ENCODE results near the gene SOX6.

SOX6 gene

GRCh38 chr11:15918674-15919073 is 437.7 kb downstream of the SOX6 start:
- TF ChIP-seq CTCF (IDR thresholded peaks at IDR 0.05) = no peak
- Histone ChIP-seq H3K4me3 (ENCODE audit: low read depth, low read length) (no peak overlapping the region), H3K9me3 (ENCODE audit: control insufficient read depth, low read length) (no peaks in the 10 kb centered on the region), H3K4me1 (no peaks in the 10 kb centered on the region), H3K27ac (no peak overlapping the region), H3K79me2 (no peaks in the 10 kb centered on the region), H3K9ac (no peak overlapping the region), H2AFZ (no peak overlapping the region), H3K27me3 (ENCODE audit: control insufficient read depth, insufficient read depth, low read length) (no peaks in the 10 kb centered on the region), H3K36me3 (ENCODE audit: control insufficient read depth, insufficient read depth, low read length) (no peaks in the 10 kb centered on the region), H3K4me2 (ENCODE audit: low read length) (no peak overlapping the region)

DNA sequence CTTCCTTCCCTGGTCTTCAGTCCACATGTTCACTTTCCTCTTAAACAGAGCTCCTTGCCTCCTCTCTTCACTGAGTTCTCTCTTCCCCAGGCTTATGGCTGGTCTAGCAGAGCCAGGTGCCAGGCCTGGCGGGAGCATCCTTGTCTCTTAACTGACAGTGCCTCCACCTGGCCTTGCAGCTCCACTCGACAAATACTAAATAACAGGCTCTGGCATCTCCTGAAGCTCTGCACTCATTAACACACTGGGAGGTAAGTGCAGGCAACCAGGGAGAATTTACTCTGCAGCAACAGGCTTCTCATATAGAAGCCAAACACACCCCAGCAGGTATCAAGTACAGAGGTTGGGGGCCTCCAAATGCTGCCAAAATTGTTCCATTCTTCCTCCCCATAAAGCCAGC is 438.1 kb downstream of the SOX6 start:
- H3K9ac ChIP-seq = no peak overlapping the region
- no peaks in the 10 kb centered on the region for H3K9me3 ChIP-seq (ENCODE audit: control insufficient read depth, low read length)
- H3K4me3 ChIP-seq (ENCODE audit: low read depth, low read length) = no peak overlapping the region
- no peaks in the 10 kb centered on the region for H3K79me2 ChIP-seq
- no peaks in the 10 kb centered on the region for H3K4me1 ChIP-seq
- no peak for TF ChIP-seq CTCF (IDR thresholded peaks at IDR 0.05)
- no peak overlapping the region for H3K4me2 ChIP-seq (ENCODE audit: low read length)
- no peaks in the 10 kb centered on the region for H3K27me3 ChIP-seq (ENCODE audit: control insufficient read depth, insufficient read depth, low read length)
- no peak overlapping the region for H3K27ac ChIP-seq
- H2AFZ ChIP-seq = no peak overlapping the region
- no peaks in the 10 kb centered on the region for H3K36me3 ChIP-seq (ENCODE audit: control insufficient read depth, insufficient read depth, low read length)

Data from parathyroid adenoma (tissue), 2 donors.